GM18867 (cell line): ENCODE results near the gene PTPN1.
"Not testable (repeated sequence)": the region's sequence is repeated elsewhere in the genome, so short reads cannot be mapped to it uniquely, and the experiment has no call there.

ENCODE experiments used
- ATAC-seq: cut with Tn5 transposase; IDR thresholded peaks from one replicate; pipeline ENCODE4 v1.9.1; 2021; ENCODE audit warnings: mild to moderate bottlenecking, moderate library complexity; ENCODE audit not compliant: unreplicated experiment

The PTPN1 gene

GRCh38 chr20:50478162-50478990, 31.8 kb upstream of the PTPN1 start:
- ATAC-seq = peak; percentile 80

GRCh38 chr20:50481741-50482140, 28.4 kb upstream of the PTPN1 start:
- no peak for ATAC-seq

DNA sequence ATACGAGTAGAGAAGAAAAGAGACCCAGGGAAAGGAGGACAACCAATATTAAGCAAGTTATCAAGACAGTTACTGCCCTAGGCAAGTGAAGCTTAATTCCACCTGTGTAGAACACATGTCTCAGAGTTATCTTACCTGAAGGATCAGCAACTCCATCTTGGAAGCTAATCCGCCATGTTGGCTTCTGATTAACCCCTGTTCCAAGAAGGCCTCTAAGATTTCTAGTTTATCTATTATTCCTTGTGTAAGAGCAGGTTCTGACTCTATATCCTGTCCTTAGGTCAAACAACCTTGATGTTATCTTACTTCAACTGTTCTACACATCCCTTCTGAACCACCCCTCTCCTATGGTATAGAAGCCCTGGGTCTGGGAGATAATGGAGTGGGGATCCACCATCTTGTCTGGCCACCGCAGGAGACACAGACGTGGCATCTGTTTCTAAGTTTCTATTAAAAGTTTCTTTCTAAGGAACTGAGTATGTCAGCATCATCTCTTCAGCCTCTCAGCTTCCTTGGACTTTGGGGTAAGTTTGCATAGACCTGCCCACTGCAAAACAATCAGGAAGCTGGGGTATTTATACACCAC, 27.7 kb upstream of the PTPN1 start:
- ATAC-seq = no peak

- ATAC-seq = no peak
These were observed 25.8 kb upstream of the PTPN1 start for GRCh38 chr20:50484271-50484976.

GRCh38 chr20:50487397-50487796, 22.8 kb upstream of the PTPN1 start:
- no peak for ATAC-seq

- ATAC-seq = peak; percentile 58
These were observed 21.9 kb upstream of the PTPN1 start for GRCh38 chr20:50488236-50488806.

DNA sequence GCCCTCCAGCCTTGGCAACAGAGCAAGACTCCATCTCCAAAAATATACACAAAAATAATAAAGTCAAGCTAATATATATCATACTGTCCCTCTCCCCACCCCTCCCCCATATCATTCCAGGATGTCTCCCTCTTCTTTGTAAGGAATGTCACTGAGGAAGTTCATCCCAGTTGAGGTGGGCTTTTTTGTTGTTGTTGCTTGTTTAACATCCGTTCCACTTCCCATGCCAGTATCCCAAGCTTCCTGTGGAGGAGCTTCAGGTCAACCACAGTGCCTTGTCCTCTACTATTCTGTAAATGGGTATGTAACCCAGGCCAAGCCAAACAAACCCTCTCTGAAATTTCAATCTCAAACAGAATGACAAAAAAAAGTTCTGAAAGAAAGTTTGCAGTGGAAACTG, 19.0 kb upstream of the PTPN1 start:
- ATAC-seq = no peak

DNA sequence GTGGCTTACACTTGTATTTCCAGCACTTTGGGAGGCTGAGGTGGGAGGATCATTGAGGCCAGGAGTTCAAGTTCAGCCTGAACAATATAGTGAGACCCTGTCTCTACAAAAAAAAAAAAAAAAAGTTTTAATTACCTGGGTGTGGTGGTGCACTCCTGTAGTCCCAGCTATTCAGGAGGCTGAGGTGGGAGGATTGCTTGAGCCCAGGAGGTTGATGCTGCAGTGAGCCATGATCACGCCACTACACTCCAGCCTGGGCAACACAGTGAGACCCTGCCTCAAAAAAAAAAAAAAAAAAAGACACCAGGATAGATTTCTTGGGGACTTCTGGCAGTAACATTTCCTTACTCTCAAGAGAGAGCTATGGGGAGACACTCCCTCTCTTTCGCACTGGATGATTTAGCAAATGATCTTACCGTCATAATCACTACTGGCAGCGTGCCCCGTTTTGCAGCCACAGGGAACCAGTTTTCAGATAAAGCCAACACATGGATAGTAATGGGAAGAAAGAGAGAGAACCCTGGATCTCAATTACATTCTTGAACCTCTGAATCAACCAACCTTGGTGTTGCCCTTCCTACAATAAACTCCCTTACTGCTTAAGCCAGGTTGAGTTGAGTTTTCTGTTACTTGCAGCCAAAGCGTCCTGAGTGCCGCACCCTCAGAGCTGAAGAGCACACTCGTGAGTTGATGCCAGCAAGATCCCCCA, 18.1 kb upstream of the PTPN1 start:
- no peak for ATAC-seq

- ATAC-seq = no peak
These were observed 16.3 kb upstream of the PTPN1 start for GRCh38 chr20:50493881-50494253.

DNA sequence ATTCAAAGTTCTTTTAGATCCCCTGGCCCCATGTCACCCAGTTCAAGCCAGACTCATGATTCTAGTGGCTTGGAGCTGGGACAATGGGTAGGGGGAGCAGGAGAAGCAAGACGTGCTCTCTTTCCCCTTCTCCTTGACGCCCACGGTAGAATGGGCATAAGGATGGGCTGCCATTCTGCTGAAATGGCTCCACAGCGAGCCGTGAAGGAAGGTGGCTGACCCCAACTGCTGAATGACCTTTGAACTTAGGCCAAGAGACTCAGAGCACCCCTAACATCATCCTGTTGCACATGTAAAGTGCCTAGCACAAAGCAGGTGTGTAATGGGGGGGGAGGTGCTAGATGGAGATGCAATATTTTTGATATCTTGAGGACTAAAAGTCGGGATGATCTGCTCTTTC, 15.8 kb upstream of the PTPN1 start:
- no peak for ATAC-seq

- ATAC-seq = no peak
These were observed 13.3 kb upstream of the PTPN1 start for GRCh38 chr20:50496773-50497385.

DNA sequence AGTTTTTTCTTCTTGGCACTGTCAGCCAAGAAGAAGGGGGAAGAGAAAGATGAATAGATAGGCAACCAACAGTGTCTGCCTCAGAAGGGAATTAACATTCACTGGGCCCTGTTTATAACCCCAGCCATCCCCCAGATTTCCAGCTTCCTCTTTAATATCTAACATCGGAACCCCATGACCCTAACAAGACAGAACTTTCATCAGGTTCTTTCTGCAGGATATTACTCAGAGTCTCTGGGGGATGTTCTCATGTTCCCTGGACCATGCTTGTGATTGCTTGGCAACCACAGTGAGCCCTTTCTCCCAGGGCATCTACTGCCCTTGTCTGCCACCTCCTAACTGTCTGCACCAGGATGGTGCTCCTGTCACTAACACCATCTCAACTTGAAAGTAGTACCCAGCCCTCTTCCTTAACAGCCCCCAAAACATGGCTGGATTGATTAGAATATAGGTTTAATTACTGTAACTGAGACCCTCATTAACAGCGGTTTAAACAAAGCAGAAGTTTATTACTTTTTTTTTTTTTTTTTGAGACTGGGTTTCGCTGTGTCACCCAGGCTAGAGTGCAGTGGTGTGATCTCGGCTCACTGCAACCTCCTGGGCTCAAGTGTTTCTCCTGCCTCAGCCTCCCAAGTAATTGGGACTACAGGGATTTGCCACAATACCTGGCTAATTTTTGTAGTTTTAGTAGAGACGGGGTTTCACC, 12.0 kb upstream of the PTPN1 start:
- no peak for ATAC-seq

GRCh38 chr20:50499938-50500337, 10.2 kb upstream of the PTPN1 start:
- ATAC-seq = no peak

DNA sequence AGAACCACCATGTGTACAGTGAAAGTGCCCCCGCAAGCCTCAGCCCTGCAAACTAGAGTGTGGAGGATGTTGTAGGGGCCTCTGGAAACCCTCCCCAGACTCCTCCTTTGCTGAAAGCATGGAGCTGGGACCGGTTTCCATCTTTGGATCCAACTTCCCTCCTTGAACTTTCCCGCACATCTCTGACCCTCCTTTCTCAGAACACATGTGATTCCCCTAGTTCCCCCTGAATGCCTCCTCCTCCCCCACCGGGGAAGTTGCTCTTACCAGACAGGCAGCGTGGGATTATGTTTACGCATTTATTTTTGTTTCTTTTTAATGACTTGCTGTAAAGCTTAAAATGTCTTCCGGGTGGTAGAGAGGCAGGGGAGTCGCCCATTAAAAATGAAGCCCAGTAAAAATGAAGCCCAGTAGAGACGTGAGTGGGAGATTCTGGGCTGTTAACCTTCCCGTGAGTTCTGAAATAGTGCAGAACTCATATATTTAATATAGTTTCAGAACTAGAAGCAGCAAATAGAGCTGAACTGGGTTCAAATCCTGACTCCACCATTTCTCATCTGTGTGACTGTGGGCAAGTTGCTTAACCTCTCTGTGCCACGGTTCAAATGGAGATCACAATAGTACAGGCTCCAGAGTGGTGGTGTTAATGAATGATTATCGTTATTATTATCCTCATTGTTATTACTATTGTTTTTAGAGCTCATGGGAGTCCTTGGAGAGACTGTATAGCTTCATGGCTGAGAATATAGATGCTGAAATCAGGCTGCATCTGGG, 8.0 kb upstream of the PTPN1 start:
- no peak for ATAC-seq

DNA sequence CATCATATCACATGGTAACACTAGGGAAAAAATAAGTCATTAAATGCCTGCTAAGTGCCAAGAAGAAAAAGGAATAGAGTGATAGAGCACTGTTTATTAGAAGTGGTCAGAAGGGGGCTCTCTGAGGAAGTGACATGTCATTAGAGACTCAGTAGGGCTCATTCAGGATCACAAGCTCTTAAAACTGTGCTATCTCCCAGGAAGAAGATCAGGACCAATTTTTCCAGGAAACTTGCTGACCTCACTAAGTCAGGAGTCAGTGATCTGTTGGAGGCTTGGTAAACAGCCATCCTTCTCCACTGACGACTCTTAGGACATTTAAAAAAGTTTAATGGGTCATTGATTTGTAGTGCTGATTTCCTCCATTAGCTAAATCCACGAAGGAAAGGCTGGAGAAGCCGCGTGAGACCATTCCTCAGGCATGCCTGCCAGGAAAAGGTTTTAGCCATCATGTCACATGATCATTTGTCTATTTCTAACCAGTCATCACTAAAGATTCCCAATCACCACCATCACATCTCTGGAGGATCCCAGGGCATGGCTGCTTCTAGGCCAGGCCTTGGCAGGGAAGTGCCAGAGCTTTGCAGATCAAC, 5.9 kb upstream of the PTPN1 start:
- no peak for ATAC-seq

DNA sequence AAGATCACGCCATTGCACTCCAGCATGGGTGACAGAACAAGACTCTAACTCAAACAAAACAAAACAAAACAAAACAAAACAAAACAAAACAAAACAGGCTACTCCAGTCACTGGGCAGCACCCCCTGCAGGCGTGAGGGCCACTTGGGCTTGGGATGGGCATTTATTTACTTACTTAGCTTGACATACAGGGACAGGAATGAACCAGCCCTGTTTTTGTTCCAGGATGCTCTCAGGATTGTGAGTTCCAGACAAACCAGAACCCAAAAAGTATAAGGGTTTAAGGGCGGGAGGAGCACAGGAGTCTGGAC, 4.0 kb upstream of the PTPN1 start:
- no peak for ATAC-seq

DNA sequence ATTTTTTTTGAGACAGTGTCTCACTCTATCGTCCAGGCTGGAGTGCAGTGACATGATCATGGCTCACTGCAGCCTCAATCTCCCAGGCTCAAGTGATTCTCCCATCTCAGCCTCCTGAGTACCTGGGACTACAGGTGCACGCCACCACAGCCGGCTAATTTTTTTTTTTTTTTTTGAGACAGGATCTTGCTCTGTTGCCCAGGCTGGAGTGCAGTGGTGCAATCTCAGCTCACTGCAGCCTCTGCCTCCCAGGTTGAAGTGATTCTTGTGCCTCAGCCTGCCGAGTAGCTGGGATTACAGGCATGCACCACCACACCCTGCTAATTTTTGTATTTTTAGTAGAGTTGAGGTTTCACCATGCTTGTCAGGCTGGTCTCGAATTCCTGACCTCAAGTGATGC, 2.4 kb upstream of the PTPN1 start:
- ATAC-seq = not testable (repeated sequence)

DNA sequence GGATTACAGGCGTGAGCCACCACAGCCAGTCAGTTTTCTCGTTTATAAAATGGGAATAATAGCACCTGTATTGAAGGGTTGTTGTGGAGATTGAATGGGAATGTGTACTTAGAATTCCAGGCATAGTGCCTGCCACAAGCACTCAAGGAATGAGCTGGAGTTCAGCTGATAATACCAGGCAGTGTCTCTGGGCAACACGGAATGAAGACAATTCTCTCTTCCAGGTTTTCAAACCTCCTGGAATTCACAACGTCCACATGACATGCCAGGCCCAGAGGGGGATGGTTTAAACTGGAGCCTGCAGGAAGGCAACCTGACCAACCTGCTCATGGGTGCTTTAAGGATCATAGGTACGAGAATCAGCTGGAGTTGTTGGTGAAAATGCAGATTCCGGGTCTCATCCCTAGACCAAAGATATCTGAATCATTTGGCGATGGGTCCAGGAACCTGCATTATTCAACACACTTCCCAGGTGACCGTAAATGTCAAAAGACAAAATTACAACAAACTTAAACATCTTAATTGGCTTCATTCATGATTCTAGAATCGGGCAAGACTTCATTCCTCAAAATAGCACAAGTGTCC, 1.9 kb upstream of the PTPN1 start:
- no peak for ATAC-seq
